GM21515 (cell line): ENCODE data around the gene LYL1.

Experiments
- ATAC-seq: cut with Tn5 transposase; IDR thresholded peaks from one replicate; pipeline ENCODE4 v1.9.1; 2021; ENCODE audit not compliant: unreplicated experiment

Gene LYL1

DNA sequence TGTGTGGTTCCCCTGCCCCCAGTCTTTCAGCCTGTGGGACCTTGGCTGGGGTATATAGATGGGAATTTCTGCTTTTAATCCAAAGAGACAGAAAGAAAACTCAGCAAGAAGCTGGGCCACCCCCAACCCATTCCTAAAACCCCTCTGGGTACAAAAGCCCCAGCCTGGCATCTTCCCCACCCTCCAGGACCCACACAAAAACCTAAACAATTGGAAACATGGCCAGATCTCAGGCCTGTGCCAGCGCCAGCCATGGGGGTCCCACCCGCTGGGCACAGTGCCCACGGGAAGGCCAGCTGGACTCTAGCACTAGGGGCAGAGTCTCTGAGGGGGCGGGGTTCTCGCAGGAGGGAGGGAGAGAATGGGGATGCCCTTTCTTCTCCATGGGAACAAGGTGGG, 8.6 kb downstream of the LYL1 start:
- no peak for ATAC-seq

DNA sequence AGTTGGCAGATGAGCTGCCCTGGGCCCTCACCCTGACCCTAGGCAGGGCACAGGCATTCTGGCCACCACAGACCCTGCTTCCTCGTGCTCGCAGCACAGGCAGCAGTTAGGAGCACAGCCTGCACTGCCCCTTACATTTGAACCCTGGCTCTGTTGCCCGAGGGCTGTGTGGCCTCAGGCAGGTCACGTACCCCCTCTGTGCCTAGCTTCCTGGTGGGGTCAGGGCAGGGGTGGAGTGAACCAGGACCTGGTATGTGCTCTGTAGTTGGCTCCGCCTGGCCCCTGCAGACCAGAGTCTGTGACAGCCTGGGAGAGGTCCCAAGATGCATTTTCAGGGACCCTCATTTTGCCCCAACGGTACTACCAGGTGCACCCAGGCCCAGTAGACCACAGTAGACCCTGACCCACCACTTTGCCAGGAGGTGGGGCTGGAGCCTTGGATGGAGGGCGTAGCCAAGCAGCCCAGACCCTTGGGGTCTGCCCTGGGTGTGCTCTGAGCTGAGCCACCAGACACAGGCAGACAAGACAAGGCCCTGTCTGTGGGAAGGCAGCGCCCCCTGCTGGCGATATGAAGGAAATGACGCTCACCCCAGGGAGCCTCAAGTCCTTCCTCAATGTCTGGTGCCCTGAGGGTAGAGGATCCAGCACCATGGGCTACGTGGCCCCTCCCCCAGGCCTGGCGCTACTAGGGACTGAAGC, 9.1 kb downstream of the LYL1 start:
- peak; percentile 56 for ATAC-seq

DNA sequence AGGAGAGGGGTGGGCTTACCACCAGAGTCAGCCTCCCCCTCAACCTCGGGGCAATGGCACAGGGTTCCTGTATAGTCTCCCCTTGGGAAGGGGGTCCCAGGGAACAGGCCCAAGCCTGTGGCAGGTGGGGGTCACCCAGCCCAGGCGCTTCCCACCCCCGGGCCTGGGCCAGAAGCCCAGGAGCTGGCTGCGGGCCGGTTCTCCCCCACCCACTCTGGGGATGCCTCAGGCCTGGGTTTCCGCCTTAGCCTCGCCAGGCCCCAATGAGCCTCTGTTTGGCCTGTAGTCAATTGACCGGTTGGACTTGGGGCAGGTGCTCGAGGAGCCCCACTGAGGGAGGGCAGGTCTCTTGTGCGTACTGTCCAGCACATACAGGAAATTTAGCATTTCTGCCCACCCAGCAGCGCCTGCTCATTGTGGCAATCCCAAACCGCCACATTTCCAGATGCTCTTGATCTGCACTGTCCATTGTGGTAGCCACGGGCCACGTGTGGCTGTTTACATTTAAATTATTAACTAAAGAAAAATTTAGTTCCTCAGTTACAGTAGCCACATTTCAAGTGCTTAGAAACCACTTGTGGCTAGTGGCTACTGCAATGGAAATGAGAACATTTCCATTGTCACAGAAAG, 9.9 kb downstream of the LYL1 start:
- no peak for ATAC-seq

DNA sequence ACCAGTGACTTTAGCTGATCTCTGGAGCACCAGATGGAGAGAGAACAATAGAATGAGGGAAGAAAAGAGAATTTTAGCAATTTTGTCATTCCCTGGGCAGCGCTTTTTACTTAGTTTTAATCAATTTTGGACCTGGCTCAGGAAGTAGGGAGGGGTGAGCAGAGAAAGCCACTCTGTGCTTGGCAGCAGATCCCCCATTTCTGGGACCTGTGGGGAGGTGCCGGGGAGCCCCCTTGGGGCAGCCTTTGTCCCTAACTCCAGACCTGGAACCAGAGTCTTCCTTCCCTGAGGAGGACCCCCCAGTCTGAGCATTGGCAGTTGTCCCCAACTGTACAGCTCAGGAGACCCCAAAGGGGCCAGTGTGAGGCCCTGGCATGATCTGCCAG, 10.5 kb downstream of the LYL1 start:
- ATAC-seq = no peak

DNA sequence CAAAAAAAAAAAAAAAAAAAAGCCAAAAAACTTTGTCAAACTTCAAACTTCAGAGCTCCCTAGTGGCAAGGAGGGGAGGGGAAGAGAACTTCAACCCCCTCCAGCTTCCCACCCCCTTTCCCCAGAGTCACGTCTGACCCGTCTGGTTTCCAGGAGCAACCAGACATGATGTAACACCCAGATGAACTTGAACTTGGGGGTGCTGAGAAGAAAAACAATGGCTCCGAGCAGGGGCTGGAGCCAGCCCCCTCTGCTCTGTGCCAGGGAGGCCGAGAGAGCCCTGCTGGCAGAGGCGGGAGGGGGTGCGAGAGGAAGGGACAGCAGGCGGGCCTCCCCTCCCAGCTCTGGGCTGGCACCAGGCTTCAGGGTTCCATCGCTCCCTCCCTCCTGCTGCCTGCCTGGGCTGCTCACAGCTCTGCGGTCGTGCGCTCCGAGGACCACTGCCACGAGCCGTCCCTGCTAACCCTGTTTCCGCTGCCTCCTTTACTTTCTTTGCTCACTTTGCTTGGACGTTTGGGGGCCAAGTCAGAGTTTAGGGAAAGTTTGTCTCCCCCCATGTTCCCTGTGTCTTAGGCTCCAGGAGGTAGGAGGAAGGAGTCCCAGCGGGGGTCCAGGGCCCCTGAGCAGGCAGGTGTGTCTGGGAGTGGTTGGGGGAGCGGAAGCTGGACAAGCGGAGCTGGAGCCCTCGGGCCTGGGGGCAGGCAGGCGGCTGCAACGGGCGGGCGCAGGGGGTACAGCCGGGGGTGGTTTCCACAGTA, 11.1 kb downstream of the LYL1 start:
- ATAC-seq = no peak

DNA sequence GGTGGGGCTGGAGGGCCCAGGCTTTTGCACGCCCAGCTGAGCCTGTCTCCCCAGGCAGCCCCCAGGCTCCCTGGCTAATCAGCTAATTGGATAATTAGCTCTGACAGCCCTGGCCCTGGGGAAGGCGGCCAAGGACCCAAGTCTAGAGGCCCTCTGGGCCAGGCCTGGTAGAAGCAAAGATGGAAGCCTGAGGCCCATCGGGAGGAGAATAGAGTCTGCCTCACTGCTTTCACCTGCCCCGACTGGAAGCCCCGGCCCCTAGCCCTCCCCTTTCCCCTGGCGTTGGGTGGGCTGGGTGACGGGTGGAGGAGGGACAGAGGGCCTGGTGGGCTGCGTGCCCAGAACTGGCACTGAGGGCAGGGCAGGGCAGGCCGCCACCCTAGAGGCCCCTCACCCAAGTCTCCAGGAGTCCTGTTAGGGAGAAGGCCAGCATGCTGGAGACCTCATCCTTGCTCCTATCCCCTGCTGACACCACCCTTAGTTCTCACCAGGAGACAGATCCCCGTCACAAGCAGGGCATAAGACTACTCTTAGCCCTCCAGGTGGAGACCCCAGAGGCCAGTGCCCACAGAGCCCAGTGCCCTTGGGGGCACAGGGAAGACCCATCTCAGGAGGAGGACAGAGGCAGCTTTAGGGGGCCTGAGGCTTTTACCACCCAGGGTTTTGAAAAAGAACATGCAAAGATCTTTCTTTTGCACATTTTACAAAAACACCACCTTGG, 12.0 kb downstream of the LYL1 start:
- no peak for ATAC-seq

DNA sequence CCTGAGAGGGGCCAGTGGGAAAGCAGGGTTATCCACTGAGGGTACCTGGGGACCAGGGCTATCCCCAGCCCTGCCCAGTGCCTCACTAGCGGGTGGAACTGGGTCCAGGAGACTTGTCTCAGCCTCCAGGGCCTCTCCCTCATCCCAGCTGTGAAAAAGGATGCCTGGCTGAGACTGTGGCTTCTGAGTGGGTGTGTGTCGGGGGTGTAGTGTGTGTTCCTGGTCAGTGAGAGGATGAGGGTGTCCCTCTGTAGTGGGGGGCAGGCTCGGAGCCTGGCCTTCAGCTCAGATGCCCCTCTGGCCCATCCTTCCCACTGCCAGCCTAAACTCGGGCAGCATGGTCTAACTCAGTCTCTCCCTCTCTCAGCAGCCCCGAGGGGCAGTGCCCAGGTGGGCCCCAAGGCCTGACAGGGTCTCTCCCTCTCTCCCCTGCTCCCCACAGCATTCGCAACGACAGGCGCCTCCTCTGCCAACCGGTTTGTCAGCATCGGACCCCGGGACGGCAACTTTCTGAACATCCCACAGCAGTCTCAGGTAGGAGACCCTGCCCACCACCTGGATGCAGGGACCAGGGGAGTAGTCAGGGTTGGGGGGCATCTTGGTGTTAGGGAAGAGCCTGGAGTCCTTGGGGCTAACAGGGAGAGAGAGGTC, 12.7 kb downstream of the LYL1 start:
- ATAC-seq = no peak

DNA sequence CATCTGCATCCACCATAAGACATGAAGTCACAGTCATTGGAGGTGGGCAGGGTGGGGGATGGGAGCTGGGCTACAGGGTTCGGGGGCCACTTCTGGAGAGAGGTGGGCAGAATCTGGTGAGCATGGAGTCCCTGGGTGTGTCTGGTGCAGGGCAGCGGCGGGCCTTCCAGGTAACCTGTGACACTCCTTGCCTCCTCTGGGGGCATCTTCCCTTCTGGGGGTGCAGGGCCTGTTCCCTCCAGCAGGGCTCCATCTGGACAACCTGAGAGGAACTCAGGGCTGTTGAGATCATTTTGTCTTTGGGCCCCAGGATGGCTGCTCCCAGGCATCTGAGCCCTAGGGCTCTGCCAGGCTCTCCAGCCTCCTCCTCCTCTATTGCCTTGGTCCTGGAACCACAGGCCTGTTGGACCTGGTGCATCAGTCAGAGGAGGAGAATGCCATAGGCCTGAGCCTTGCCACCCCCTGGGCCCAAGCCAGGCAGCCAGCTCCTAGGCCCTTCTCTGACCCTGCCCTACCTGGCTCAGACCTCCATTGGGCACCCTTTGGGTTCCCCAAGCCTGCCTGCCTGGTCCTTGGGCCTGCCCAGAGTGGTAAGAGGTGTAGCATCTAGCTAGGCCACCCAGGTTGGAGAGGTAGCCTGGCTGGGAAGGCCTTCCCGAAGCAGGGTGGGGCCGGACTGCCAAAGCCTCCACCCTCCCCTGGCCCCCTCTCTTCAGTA, 13.4 kb downstream of the LYL1 start:
- no peak for ATAC-seq

DNA sequence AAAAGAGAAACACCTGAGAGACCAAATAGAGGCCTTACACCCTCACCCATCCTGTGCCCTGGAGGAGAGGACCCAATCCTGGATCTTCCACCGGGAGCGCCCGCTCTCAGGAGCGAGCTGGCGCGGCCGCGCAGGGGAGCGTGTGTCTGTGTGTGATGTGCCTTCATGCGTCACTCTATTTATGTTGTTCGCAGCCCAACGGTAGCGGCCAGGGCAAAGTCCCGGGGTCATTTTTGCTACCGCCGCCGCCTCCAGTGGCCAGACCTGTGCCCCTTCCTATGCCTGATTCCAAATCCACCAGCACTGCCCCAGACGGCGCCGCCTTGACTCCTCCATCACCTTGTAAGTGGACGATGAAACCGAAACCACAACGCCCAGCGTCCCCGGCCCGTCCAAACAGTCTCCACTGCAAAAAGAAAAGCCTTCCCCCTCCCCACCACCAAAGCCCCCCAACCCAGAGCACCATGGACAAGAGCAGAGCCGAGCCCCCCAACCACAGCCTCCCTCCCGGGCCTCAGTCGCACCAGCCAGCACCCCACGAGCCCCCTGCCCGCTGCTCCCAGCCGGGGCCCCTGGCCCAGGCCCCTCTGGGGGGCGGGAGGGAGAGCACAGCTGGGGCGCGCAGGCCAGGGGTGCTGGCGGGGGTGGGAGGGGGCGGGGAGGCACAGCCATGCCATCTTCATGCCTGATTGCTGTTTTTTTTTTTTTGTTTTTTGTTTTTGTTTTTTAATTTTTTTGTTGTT, 14.7 kb downstream of the LYL1 start:
- ATAC-seq = no peak

DNA sequence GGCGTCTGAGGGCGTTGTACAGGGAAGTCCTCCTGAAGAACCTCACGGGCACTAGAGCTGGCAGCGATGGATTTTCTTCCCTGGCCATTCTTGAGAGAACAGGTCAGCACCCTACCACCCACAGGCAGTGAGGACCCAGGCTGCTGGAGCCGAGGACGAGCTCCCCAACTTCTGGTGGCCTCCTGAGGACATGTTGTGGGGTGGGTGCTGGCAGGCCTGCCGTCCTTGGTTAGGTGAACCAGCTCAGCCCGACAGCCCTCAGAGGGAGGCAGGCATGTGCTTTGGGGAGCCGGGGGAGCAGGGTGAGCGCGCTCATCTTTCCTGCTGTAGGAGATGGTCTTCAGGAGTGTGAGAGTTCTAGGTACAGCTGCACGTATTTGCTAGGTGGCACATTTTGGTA, 15.4 kb downstream of the LYL1 start:
- ATAC-seq = no peak

DNA sequence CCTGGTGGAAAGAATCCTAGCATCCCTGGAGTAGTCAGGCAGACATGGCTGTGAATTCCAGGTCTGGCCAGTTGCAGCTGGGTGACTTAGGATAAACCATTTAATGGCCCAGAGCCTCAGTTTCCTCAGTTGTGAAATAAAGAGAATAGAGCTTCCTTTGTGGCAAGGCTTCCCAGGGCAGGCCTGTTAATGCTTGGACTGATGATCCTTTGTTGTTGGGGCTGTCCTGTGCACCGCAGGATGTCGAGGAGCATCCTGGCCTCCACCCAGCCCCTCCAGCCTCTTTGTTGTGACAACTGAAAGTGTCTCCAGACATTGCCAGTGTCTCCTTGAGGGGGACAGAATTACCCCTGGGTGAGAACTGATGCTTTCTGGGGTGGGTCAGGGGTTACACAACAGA, 16.3 kb downstream of the LYL1 start:
- ATAC-seq = no peak

DNA sequence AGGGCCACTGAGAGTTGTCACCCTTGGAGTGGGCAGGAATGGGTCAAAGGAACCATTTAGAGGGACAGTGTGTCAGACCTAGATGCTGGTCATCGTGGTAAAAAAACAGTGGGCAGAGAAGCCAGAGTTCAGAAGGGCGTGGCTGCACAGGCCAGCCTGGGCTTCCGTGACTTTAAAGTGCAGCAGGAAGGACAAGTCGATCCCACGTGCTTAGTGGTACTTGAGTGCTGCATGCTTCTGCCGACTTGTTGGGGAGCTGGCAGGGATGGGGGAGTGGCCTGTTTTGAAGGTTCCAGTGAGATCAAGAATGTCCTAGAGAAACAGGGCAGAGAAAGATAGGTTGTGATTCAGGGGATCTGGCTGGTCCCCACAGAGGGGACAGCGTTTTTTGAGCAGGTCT, 17.0 kb downstream of the LYL1 start:
- ATAC-seq = no peak

DNA sequence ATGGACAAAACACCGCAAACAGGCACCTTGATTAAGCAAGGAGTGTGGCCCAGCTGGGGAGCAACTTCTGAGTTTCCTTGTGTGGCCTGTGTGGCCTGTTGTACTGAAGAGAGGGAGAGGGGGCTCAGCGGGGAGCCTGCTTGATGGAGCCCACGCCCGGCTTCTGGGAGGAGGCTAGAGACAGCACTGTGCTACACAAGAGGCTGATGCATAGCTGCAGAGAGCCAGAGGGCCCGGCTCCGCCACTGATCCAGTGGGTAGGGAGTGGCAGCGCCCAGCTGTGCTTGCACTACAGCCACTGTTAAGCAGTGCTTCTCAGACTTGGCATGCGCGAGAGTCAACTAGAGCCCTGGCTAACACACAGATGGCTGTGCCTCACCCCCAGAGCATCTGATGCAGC, 19.0 kb downstream of the LYL1 start:
- ATAC-seq = no peak

DNA sequence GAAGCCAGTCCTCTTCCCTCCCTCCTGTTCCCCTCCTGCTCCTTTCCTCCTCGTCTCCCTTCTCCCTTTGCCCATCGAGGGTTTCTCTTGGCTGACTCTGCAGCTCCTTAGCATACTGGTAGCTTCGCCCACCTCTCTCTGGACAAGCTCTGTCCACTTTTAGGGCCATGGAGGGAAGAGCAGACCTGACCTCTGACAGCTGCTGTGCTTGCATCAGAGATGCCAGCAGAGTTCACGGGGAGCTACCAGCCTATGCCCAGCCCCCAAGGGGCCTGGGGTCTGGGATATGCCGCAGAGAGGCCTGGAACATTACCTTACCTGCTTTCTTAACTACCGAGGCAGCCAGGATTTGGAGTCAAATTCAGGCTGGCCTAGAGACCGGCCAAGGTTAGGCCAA, 19.7 kb downstream of the LYL1 start:
- no peak for ATAC-seq

DNA sequence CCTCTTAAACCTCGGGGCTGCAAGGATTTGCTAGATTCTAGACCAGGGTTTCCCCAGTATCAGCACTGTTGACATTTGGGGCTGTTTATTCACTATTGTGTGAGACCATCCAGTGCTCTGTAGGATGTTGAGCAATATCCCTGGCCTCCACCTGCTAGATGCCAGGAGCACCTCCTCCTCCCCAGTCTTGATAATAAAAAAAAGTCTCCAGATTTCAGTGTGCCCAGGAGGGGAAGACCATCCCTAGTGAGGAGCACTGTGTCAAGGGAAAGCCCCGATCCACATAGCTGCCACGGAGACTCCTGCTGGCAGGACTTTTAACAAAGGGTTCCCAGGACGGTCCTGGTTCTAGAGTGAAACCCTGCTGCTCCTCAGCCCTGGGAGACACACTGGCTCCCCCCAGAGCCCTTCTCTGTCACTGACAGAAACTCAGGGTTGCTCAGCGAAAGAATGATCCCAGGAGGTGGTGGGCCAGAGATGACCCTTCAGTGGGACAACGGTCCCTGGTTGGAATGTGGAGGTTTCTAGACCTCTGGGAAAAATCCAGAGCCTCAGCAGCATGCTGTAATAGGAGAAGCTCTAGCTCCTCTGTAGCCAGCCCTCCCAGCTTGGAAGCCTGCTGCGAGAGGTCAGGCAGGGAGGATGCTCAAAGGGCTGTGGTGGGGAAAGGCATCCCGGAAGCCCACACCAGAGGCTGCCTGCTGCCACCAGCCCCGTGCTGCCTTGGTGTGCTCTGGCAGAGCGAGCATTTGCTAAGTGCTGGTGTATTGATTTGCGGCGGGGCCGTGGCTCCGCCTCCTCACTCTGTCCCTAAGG, 20.3 kb downstream of the LYL1 start:
- ATAC-seq = no peak

DNA sequence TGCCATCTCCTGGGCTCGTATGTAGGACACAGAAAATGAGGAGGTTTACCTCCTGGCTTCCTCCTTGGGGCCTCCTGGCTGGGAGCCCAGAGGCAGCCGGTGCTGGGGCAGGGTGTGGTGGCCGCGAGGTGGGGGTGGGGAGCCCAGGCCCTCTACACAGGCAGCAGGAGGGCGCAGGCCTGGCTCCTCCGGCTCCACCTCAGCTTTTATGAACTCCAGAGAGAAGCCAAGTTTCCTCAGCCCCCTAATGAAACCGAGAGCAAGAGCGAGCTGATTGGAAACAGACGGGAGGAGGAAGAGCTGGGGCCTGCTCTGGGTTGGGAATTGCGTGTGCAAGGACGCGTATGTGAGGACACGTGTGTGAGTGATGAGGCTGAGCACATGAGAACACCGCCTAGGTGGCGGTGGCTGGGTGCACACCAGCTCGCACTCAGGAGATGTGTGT, 23.1 kb downstream of the LYL1 start:
- no peak for ATAC-seq

DNA sequence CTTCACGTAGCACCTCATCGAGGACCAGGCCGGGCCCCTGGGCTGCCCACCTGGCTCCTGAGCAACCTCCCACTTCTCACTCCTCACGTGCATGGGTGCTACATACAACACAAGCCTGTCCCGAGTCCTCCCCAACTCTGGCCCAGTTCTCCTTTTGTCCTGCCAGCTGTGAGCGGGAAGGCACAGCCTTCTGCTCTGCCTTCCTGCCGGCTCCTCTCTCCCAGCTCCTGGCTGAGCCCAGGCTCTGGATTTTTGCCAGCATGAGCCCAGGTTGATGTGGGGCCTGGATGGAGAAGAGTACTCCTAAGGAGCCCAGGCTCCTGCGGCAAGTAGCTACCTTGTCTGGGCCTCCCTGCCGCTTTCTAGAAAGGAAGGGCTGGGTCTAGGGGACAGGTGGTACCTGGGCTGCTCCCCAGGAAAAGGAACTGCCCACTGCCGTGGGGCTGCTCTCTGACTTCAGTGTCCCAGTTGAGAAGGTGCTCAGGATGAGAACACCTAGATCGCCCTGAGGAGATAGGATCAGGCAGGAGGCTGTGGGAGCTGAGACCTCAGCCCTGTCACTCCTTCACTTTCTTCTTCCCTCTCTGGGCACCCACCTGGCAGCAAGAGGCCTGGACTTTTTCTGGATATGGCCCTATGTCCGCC, 23.6 kb downstream of the LYL1 start:
- ATAC-seq = no peak

DNA sequence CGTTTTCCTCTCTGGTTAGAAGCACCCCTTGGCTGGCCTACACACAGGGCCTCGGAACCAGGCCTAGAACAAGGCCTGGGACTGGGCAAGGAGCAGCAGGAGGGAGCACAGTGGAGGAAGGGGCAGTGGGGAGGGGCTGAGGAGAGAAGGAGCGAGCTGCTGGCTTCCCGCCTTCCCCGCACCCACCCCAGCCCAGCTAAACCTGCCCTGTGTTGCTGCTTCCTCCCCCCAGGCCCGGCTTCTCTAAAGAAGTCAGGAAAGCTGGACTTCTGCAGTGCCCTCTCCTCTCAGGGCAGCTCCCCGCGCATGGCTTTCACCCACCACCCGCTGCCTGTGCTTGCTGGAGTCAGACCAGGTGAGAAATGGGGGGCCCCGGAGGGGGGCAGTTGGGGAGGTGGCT, 24.3 kb downstream of the LYL1 start:
- ATAC-seq = no peak
